Limb (tissue), 2 donors: ENCODE measurements around the gene HYCC1.

Source experiments
- DNase-seq, 2 donors: peaks; one replicate each; pipeline ENCODE4 v3.0.0-alpha.2; 2016; ENCODE audit errors: extremely low spot score in 2 of 2

HYCC1 gene

GRCh38 chr7:23016345-23017253, 2.7 kb upstream of the HYCC1 start:
- no peak for DNase-seq

DNA sequence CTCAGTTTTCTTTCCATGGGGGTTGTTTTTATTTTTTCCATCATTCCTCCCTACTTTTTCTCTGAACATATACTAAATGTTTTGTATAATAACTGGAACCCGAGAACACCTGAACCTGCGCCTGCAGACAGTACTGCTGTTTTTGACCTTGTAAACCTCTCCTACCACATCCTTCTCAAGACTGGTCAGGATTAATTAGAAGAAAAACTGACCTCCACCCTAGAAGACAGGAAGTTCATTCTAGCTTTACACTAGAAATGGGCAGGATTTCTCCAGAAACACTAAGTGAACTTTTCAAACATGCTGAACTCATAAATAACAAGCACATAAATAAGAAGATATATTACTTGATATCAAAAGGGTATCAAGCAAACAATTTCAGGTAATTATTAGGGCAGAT, 751 bp upstream of the HYCC1 start:
- DNase-seq: no peak

DNA sequence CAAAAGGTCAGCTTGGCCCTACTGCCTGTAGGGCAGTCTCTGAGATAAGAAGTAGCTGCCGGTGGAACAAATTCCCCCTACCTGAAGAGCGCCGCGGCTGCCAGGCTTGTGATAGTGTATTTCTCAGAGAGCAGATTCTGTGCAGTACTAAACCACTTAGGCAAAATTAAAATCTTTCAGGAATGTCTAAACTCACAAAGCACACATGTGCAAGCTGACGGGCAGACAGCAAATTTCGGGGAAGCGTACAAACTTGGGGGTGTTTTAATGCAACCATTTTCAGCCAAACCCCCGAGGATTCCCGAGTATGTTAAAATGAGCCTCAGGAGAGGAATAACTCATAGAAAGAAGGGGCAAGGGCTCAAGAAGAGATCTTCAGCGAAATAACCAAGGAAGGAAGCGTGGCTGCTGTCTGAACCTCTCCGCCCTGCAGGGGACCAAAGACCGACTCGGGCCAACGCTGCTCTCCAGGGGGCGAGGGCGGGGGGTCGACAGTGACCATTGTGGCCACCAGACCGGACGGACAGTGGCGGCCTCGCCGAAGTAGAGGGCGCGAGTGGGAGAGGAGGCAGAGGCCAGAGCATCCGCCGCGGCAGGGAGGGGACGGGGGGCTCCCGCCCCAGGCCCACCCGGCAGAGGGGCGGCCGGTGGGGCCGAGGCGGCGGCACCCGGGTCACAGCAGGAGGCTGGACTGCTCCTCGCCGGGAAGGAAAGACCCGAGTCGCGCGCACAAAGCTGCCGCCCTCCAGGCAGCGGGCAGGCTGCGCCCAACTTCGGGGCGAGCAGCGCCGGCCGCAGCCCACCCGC, 819 bp downstream of the HYCC1 start:
- DNase-seq: peak in 1 of 2 donors; percentile 65

DNA sequence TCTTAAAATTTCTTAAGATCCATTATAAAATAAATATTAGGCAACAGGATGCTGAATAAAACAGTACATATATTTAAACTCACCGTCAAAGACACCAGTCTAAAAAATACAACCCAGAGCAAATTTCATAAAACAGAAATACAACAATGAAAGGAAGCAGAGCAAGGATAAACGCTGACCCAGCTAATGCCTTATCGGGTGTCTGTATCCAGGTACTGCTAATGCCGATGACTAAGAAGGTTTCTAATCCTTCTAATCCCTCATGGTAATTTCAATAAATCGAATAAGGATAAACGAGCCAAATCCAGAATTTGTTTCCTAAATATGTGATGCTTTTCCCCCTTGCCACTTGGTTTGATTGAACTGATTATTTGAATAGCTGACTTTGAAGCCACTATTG, 1.7 kb downstream of the HYCC1 start:
- DNase-seq: no peak

DNA sequence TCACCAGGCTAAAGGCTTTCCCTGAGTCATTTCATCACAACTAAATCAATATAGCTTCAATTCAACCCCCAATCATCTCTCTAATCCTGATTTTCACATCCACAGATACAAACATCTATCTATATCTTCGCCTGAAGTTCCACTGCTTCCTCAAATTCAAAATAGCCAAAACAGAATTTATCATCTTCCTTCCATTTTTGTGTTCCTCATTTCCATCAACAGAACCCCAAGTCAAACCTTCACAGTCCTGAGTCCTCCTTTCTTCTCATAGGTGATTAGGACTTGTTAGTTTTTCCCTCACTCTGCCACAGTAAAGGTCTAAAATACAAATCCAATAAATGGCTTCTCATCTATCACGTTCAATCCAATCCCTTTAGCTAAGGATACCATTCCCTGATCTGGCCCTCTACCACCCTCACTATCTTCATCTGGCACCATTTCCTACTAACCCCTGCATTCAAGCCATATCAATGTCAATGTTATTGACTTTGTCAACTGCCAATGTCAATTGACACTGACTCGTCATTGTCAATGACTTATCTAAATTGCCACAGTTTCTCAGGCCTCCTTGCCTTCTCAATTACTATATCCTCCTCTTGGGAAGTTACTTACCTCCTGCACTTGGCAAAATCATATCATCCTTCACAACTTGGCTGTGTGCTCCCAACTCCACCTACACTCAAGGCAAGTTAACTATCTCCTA, 2.6 kb downstream of the HYCC1 start:
- no peak for DNase-seq

DNA sequence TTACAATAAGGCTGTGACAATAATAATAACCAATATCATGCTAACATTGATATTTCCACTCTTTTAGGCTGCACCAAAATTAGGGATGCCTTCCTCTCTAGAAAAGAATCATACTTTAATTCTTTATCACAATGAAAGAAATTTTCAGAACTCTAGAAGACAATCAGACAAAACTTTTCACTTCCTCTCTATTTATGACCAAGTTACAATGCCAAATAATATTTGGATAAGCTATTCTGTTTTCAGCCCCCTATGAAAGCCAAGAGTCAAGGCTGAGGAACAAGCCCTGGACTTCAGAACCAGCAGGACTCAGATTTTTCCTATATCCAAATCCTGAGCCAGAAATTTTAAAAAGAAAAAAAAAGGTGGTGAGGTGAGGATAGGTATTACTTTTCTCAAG, 4.6 kb downstream of the HYCC1 start:
- DNase-seq: no peak

DNA sequence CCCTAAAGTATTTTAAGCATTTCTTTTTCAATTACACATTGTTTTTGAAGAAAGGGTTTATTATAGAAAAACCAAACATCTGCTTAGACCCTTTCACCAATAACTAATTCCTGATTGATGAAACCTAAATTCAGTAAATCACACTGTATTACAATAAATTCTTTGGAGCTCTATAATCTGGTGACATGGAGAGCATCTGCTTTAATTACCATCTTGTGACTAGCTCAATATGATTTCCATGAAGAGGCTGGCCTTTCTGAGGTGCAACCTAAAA, 9.7 kb downstream of the HYCC1 start:
- no peak for DNase-seq

DNA sequence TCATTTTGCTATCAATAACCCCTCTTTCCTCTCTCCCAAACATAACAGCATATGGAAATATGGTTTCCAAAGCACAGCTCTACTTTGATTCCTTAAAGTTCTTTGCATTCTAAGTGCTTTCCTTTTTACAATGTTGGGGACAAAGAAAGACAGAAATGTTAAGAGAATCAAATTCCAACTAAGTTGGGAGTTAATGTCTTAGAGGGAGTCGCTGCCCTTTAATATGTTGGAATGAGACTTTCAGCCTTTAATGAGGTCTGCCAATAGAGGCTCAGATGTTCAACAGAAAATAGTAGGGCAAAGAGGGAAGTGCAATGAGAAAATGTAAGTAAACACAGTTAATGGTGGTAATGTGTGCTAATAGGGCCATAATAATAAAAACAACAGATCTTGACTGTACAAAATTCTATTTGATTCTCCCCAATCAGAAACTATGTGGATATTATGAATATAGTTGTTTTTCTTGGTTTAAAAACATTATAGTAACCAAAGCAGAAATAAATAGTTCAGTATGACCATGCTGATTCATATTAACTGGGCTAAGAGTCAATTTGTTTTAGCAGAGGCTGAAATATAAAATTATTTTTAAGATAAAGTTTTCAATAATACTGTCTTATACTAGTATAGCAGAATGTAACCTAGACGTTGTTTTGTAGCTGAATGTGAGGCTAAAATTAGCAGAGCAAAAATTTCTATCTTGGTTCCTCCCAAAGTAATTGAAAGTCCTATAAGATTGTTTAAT, 10.3 kb downstream of the HYCC1 start:
- DNase-seq: no peak

DNA sequence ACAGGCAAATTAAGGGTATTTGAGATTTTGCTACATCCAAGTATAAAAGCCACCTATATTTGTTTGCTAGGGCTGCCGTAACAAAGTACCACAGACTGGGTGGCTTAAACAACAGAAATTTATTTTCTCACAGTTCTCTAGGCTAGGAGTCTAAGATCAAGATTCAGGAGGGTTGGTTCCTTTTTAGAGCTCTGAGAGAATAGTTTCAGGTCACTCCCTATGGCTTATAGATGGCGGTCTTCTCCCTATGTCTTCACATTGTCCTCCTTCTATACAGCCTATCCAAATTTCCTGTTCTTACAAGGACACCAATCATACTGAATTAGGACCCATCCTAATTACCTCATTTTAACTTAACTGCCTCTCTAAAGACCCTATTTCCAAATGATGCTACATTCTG, 11.2 kb downstream of the HYCC1 start:
- no peak for DNase-seq

- DNase-seq: no peak
Measured at GRCh38 chr7:23001610-23002009, 12.3 kb downstream of the HYCC1 start.

DNA sequence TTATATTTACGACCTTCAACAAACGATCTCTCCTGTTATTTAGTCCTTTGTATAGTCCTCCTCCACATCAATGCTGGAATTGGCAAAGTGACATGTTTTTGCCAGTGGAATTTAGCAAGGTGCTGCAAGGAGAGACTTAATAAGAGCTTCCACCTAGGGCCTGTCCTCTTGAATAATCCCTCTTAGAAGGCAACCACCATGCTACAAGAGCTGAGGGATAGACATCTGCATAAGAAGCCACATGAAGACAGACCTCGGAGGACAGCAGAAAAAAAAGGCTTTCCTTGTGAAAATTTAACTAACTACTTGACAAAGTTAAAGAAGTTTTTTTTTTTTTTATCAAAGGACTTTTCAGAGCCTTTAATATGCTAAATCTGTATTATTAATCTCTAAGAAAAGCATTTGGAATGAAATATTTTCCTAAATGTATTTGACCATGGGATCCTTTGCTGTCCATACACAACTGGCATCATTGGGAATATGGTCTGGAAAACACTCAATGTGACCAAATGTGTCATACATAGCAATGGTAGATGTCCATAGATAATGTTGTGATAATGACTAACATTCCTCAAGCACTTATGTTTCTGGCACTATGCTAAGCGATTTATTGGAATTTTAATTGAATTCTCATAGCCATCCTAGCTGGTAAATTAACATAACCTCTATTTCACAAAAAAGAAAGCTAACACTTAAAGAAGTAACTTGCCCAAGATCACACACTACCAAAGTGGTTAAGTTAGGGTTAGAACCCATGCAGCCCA, 13.2 kb downstream of the HYCC1 start:
- DNase-seq: no peak

DNA sequence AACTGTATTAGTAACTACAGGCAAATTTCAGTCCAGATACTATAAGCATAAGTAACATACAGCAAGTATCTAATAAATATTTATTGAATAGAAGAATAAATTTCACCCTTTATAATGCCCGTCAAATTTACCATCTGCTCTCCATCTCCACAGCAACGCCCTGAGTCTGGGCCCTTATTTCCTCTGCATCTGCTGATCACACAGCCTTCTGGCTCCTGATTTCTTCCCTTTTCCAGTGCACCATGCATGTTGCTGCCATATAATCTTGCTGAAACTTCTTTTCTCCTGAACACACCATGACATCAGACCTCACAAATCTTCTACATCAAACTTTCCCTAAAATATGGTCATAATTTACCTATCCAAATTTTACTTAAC, 15.4 kb downstream of the HYCC1 start:
- DNase-seq: no peak

DNA sequence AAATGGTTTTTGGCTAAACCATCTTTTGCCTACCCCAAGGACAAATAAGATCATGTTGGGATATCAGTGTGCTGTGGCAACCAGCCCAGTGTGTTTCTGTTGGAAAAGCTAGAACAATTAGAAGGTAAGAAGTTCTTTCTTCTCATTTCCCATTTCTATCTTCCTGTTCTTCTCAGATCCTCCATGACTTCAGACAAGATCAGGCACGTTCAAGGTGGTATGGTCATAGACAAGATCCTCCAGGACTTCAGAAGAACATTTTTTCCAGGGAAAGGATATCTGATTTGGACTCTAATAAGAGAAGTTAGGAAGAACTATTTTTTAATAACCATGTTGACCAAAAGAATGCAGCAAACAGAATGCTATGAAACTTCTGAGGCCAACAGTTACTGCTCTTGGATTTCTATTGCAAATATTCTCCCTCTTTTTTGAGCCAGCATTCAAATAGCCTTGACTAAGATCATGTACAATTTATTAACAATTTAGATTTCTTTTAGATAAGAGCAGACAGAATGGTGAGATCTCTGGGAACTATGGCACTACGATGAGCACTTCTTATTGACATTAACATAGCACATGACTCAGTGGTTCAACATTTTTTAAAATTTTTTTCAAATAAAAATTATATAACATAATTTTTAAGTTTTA, 15.9 kb downstream of the HYCC1 start:
- DNase-seq: no peak

GRCh38 chr7:22996470-22996869, 17.5 kb downstream of the HYCC1 start:
- DNase-seq: no peak

DNA sequence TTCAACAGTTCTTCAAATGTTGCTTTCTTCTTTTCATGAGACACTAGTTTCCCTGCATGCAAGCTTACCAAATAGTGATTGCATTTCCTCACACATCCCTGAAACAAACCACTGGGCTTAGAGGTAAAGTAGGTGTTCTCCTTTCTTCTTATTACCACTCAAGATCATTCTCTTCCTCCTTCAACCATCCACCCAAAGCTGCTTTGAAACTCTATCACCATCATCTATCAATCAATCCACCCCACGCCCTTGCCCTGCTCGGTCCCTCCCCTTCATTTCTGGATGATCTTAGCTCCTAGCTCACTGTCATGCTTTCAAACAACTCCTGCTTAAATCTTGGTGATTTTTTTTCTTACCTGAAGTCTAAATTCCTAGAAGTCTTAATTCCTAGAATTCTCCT, 18.9 kb downstream of the HYCC1 start:
- no peak for DNase-seq

DNA sequence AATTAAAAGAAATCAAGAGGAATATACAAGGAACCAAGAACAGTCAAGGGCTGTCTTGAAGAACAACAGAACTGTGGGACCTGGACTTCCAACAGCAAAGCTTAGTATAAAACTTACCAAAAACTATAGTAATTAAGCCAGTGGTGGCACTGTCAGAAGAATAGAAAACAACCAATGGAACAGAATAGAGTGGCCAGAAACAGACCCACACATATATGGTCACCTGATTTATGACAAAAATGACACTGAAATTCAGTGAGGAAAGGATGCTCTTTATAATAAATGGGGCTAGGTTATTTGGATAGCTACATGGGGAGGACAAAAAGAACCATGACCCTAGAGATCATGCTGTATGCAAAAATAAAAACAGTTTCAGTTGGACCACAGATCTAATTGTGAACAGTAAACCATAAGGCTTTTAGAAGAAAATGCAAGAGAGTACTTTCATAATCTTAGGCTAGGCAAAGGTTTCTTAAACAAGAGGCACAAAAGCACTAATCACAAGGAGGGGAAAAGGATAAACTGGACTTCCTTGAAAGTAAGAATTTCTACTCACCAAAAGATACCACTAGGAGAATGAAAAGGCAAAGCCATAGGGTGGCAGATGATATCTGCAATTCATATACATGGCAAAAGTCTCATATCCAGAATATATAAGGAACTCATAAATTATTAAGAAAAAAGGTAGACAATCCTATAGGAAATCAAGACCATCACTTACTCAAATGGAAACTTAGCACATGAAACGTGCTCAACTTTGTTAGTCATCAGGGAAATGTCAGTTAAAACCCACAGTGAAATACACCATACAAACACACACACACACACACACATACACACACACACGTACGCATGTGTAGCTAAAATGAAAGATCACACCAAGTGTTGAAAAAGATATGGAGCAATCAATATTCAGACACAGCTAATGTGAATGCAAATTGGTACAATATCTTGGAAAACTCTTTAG, 20.8 kb downstream of the HYCC1 start:
- DNase-seq: no peak

DNA sequence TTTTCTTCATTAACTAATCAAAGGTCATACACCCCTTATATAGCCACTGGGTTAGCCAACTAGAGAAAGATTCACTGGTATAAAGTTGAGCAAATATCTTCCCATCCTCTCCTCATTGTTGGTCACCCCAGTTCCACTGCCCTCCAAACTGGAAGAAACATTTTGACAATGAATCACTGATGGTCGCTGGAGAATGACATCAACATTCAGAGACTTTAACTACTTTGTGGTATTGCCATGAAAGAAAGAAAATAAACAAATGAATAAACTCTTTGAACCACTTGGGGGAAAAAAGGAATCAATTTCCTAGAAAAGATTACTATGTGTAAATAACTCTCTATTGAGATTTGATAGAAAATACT, 23.4 kb downstream of the HYCC1 start:
- no peak for DNase-seq

DNA sequence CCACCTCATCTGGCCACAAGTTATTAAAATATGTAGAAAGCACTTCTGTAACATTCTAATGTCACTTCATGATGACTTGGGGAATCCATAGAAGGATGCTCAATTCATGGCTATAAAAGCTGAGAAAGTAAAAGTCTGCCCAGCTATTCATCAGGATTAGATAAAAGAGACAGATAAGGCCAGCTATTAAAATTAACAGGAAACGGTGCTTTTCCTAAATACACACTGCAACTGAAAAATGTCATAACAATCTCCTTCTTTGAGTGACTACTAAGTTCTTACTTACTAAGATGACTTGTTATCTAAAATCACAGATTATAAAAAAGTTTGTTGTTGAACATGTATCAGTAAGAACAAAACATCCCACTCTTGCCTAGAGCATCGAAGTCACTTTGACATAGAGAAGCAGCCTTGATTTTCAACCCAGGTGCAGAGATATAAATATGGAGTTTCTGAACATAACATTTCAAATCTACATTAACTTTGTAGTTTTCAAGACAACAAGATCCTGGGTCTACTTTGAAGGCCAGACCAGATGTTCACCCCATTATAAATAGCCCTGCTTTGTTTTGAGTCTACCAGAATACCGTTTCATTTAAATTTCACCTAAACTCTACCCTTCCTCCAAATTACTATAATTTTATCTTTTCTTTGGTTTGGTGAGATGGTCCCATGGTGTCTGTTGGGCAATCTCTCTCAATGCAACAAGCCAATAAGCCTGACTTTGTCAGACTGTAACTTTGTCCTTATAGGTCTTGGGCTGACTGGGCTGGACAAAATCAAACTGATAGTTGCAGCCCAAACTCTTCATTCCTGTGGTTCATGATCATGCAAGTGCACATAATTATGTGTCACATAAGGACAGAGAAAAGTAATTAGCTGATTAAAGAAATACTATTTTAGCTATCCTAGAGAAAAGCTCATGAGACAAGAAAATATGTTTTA, 24.0 kb downstream of the HYCC1 start:
- DNase-seq: no peak
